ENCODE results near the gene RELB. TPM values are rescaled to one million over a fixed set of nuclear protein-coding genes. Genes with fewer than 3 reads are reported as not detected.
A peak's percentile ranks its signal among the peaks of the same experiment; 100 is the strongest.

The RELB gene
- total and polyA plus RNA-seq, 7 experiments from 2014 or later: 13.4 to 87.3 (median 33.0) TPM

DNA sequence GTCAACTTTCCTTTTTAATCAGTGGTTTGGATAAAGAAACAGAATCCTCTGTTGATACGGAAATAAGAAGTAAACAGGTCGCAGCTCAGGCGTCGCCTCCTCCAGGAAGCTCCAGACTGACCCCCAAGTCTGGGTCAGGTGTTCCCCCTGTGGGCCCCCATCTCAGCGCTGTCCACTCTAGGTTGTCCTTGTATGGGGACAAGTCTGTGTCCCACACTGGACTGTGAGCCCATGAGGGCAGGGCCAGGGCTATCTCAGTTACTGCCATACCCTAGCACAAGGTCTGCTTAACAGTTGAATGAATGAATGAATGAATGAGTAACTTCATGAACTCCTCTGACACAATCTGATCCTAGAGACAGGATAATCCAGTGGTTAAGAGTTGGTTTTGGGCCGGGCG is 45.1 kb downstream of the RELB start:
- H3K36me3 ChIP-seq (ENCODE audit: control insufficient read depth in 2 of 3, insufficient read depth in 3 of 3, low read length in 3 of 3): peaks cover 4 to 53% (median 18%) of the 10 kb centered on the region in 3 experiments
- peaks cover 3 to 18% of the 10 kb centered on the region in 2 donors for H3K4me1 ChIP-seq (ENCODE audit: control insufficient read depth in 2 of 2, insufficient read depth in 2 of 2, low read length in 2 of 2)
- ChIA-PET POLR2A (no interaction called here), CTCF (no interaction called here)
- H3K4me3 ChIP-seq (ENCODE audit: low read length): no peak overlapping the region
- H3K9me3 ChIP-seq (ENCODE audit: control insufficient read depth in 2 of 3, low read length in 3 of 3): no peaks in the 10 kb centered on the region
- peak overlapping the region in 3 of 10 donors; percentile 35 to 73 (median 69) for H3K4me3 Mint-ChIP-seq
- H3K27me3 Mint-ChIP-seq: no peaks in the 10 kb centered on the region
- H3K4me1 Mint-ChIP-seq: peaks cover 43 to 64% (median 52%) of the 10 kb centered on the region in 7 donors
- ATAC-seq: no peak
- no peak for DNase-seq
- intact Hi-C loops (cut with micrococcal nuclease): loop anchor here in 1 of 2 donors (2.0 kb wide), 1 partner anchor 30 kb away; no protein-coding TSS in a partner anchor
- no peaks in the 10 kb centered on the region for H3K27me3 ChIP-seq (ENCODE audit: control insufficient read depth in 2 of 2, insufficient read depth in 2 of 2, low read length in 2 of 2)
- no peak overlapping the region for H3K27ac ChIP-seq (ENCODE audit: low read depth, low read length)
- no peaks in the 10 kb centered on the region for H3K9me3 Mint-ChIP-seq
- peaks cover 3 to 20% (median 6%) of the 10 kb centered on the region in 5 donors for H3K36me3 Mint-ChIP-seq
- H3K27ac Mint-ChIP-seq: peak overlapping the region in 2 of 9 donors; percentile 21 to 48

DNA sequence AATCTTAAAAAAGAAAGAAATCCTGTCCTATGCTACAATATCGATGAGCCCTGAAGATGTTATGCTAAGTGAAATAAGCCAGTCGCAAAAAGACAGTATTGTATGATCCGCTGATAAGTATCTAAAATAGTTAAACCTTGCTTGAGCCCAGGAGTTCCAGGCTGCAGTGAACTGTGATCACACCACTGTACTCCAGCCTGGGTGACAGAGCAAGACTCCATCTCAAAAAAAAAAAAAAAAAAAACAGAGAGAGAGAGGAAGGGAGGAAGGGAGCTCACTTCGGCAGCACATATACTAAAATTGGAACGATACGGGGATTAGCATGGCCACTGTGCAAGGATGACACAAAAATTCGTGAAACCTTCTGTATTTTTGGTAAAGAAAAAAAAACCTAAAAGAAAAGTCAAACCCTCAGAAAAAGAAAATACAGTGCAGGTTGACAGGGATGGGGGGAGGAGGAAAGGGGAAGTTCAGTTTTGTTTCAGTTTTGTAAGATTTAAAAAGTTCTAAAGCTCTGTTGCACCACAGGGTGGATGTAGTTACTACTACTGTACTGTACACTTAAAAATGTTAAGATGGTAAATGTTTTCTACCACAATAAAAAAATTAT is 46.0 kb downstream of the RELB start:
- no peaks in the 10 kb centered on the region for H3K27me3 Mint-ChIP-seq

GRCh38 chr19:45049073-45049736 is 47.9 kb downstream of the RELB start:
- peaks cover 39 to 50% (median 43%) of the 10 kb centered on the region in 7 donors for H3K4me1 Mint-ChIP-seq
- POLR2A ChIA-PET: interaction anchor here (0.6 kb wide), 1 partner anchor 11 kb away, joined by 3 read pairs; no protein-coding TSS in a partner anchor
- H3K27ac Mint-ChIP-seq: peak overlapping the region in 6 of 9 donors; percentile 7 to 64 (median 18)
- CTCF ChIA-PET: no interaction called here
- H3K36me3 Mint-ChIP-seq: peaks cover 0 to 21% (median 3%) of the 10 kb centered on the region in 5 donors
- intact Hi-C loops (cut with micrococcal nuclease): no loop called here
- peaks cover 3 to 12% of the 10 kb centered on the region in 2 donors for H3K4me1 ChIP-seq (ENCODE audit: control insufficient read depth in 2 of 2, insufficient read depth in 2 of 2, low read length in 2 of 2)
- no peaks in the 10 kb centered on the region for H3K27me3 ChIP-seq (ENCODE audit: control insufficient read depth in 2 of 2, insufficient read depth in 2 of 2, low read length in 2 of 2)
- H3K27me3 Mint-ChIP-seq: no peaks in the 10 kb centered on the region
- DNase-seq: no peak
- no peaks in the 10 kb centered on the region for H3K9me3 ChIP-seq (ENCODE audit: control insufficient read depth in 2 of 3, low read length in 3 of 3)
- H3K4me3 ChIP-seq (ENCODE audit: low read length): no peak overlapping the region
- no peak overlapping the region for H3K27ac ChIP-seq (ENCODE audit: low read depth, low read length)
- H3K4me3 Mint-ChIP-seq: no peak overlapping the region
- no peaks in the 10 kb centered on the region for H3K9me3 Mint-ChIP-seq
- peaks cover 0 to 60% (median 18%) of the 10 kb centered on the region in 3 experiments for H3K36me3 ChIP-seq (ENCODE audit: control insufficient read depth in 2 of 3, insufficient read depth in 3 of 3, low read length in 3 of 3)
- no peak for ATAC-seq

More for the DNA sequence above, 46.0 kb downstream of the RELB start:
- Mint-ChIP-seq H3K36me3 (peaks cover 0 to 16% (median 3%) of the 10 kb centered on the region in 5 donors), H3K4me1 (peaks cover 39 to 54% (median 43%) of the 10 kb centered on the region in 7 donors), H3K27ac (peak overlapping the region; percentile 45 to 81 (median 69)), H3K4me3 (peak overlapping the region in 8 of 10 donors; percentile 3 to 73 (median 50)), H3K9me3 (no peaks in the 10 kb centered on the region)
- Histone ChIP-seq H3K27ac (ENCODE audit: low read depth, low read length) (peak overlapping the region; percentile 6), H3K36me3 (ENCODE audit: control insufficient read depth in 2 of 3, insufficient read depth in 3 of 3, low read length in 3 of 3) (peaks cover 0 to 51% (median 12%) of the 10 kb centered on the region in 3 experiments), H3K9me3 (ENCODE audit: control insufficient read depth in 2 of 3, low read length in 3 of 3) (no peaks in the 10 kb centered on the region), H3K27me3 (ENCODE audit: control insufficient read depth in 2 of 2, insufficient read depth in 2 of 2, low read length in 2 of 2) (no peaks in the 10 kb centered on the region), H3K4me1 (ENCODE audit: control insufficient read depth in 2 of 2, insufficient read depth in 2 of 2, low read length in 2 of 2) (peaks cover 3 to 12% of the 10 kb centered on the region in 2 donors), H3K4me3 (ENCODE audit: low read length) (no peak overlapping the region)
- intact Hi-C loops (cut with micrococcal nuclease): loop anchor here in 1 of 2 donors (2.0 kb wide), 1 partner anchor 30 kb away; no protein-coding TSS in a partner anchor
- ChIA-PET CTCF (no interaction called here), POLR2A (no interaction called here)
- ATAC-seq: peak; percentile 85
- DNase-seq: peak in 3 of 9 donors; percentile 9 to 19 (median 18)

GRCh38 chr19:45050036-45050435 is 48.8 kb downstream of the RELB start:
- H3K4me1 Mint-ChIP-seq: peaks cover 36 to 45% (median 42%) of the 10 kb centered on the region in 7 donors
- no peak for DNase-seq
- no peak overlapping the region for H3K4me3 Mint-ChIP-seq
- no peak overlapping the region for H3K27ac ChIP-seq (ENCODE audit: low read depth, low read length)
- H3K27me3 ChIP-seq (ENCODE audit: control insufficient read depth in 2 of 2, insufficient read depth in 2 of 2, low read length in 2 of 2): no peaks in the 10 kb centered on the region
- H3K36me3 Mint-ChIP-seq: peaks cover 0 to 23% (median 3%) of the 10 kb centered on the region in 5 donors
- no peak overlapping the region for H3K4me3 ChIP-seq (ENCODE audit: low read length)
- peak overlapping the region in 4 of 9 donors; percentile 10 to 74 (median 51) for H3K27ac Mint-ChIP-seq
- H3K9me3 ChIP-seq (ENCODE audit: control insufficient read depth in 2 of 3, low read length in 3 of 3): no peaks in the 10 kb centered on the region
- intact Hi-C loops (cut with micrococcal nuclease): no loop called here
- POLR2A ChIA-PET: no interaction called here
- peaks cover 3 to 12% of the 10 kb centered on the region in 2 donors for H3K4me1 ChIP-seq (ENCODE audit: control insufficient read depth in 2 of 2, insufficient read depth in 2 of 2, low read length in 2 of 2)
- peaks cover 0 to 60% (median 18%) of the 10 kb centered on the region in 3 experiments for H3K36me3 ChIP-seq (ENCODE audit: control insufficient read depth in 2 of 3, insufficient read depth in 3 of 3, low read length in 3 of 3)
- H3K9me3 Mint-ChIP-seq: no peaks in the 10 kb centered on the region
- CTCF ChIA-PET: no interaction called here
- no peak for ATAC-seq
- no peaks in the 10 kb centered on the region for H3K27me3 Mint-ChIP-seq

- ChIA-PET POLR2A (no interaction called here), CTCF (no interaction called here)
- intact Hi-C loops (cut with micrococcal nuclease): no loop called here
- peaks cover 0 to 18% (median 0%) of the 10 kb centered on the region in 5 donors for H3K36me3 Mint-ChIP-seq
- DNase-seq (no peak), ATAC-seq (peak; percentile 55)
- Histone ChIP-seq H3K4me3 (ENCODE audit: low read length) (no peak overlapping the region), H3K36me3 (ENCODE audit: control insufficient read depth in 2 of 3, insufficient read depth in 3 of 3, low read length in 3 of 3) (peaks cover 0 to 60% (median 19%) of the 10 kb centered on the region in 3 experiments), H3K9me3 (ENCODE audit: control insufficient read depth in 2 of 3, low read length in 3 of 3) (no peaks in the 10 kb centered on the region), H3K27me3 (ENCODE audit: control insufficient read depth in 2 of 2, insufficient read depth in 2 of 2, low read length in 2 of 2) (no peaks in the 10 kb centered on the region), H3K27ac (ENCODE audit: low read depth, low read length) (no peak overlapping the region), H3K4me1 (ENCODE audit: control insufficient read depth in 2 of 2, insufficient read depth in 2 of 2, low read length in 2 of 2) (peaks cover 3 to 4% of the 10 kb centered on the region in 2 donors)
- H3K4me3 Mint-ChIP-seq: no peak overlapping the region
- peak overlapping the region in 4 of 9 donors; percentile 2 to 63 (median 18) for H3K27ac Mint-ChIP-seq
- peaks cover 18 to 34% (median 22%) of the 10 kb centered on the region in 7 donors for H3K4me1 Mint-ChIP-seq
- H3K9me3 Mint-ChIP-seq: no peaks in the 10 kb centered on the region
- H3K27me3 Mint-ChIP-seq: no peaks in the 10 kb centered on the region
Observed at GRCh38 chr19:45051929-45052579, 50.8 kb downstream of the RELB start.

- POLR2A ChIA-PET: interaction anchor here (0.6 kb wide), 1 partner anchor 20 kb away, joined by 3 read pairs; no protein-coding TSS in a partner anchor
- ATAC-seq (no peak), DNase-seq (no peak)
- H3K4me1 Mint-ChIP-seq: peaks cover 0 to 21% (median 7%) of the 10 kb centered on the region in 7 donors
- H3K9me3 Mint-ChIP-seq: peaks cover 0 to 2% (median 0%) of the 10 kb centered on the region in 11 donors
- Histone ChIP-seq H3K27ac (ENCODE audit: low read depth, low read length) (no peak overlapping the region), H3K9me3 (ENCODE audit: control insufficient read depth in 2 of 3, low read length in 3 of 3) (no peaks in the 10 kb centered on the region), H3K27me3 (ENCODE audit: control insufficient read depth in 2 of 2, insufficient read depth in 2 of 2, low read length in 2 of 2) (no peaks in the 10 kb centered on the region), H3K4me1 (ENCODE audit: control insufficient read depth in 2 of 2, insufficient read depth in 2 of 2, low read length in 2 of 2) (no peaks in the 10 kb centered on the region), H3K4me3 (ENCODE audit: low read length) (no peak overlapping the region), H3K36me3 (ENCODE audit: control insufficient read depth in 2 of 3, insufficient read depth in 3 of 3, low read length in 3 of 3) (peaks cover 0 to 98% (median 42%) of the 10 kb centered on the region in 3 experiments)
- H3K4me3 Mint-ChIP-seq: no peak overlapping the region
- peaks cover 0 to 40% (median 5%) of the 10 kb centered on the region in 5 donors for H3K36me3 Mint-ChIP-seq
- intact Hi-C loops (cut with micrococcal nuclease): no loop called here
- H3K27me3 Mint-ChIP-seq: no peaks in the 10 kb centered on the region
- CTCF ChIA-PET: interaction anchor here (0.6 to 1.1 kb wide), 2 partner anchors 68 to 430 kb away, joined by 3 read pairs; no protein-coding TSS in a partner anchor
- H3K27ac Mint-ChIP-seq: no peak overlapping the region
Observed at GRCh38 chr19:45056831-45057230, 55.6 kb downstream of the RELB start.
